H1 (cell line): ENCODE measurements around the gene C2CD4C. TPM values are rescaled to one million over a fixed set of nuclear protein-coding genes. Genes with fewer than 3 reads are reported as not detected.

Experiments used
- CTCF ChIA-PET: fragments of 300-600 bp; sonication (Branson Sonifier 250); formaldehyde crosslinking; loops from one replicate; lab custom pipeline; 2021; ENCODE audit not compliant: partially characterized antibody; lab: Charles Lee
- POLR2A ChIA-PET: fragments of 300-600 bp; sonication (Branson Sonifier 250); formaldehyde crosslinking; loops from one replicate; lab custom pipeline; 2021; ENCODE audit warnings: inconsistent platforms; ENCODE audit not compliant: partially characterized antibody; lab: Charles Lee
- DNase-seq, 2 experiments: peaks; one replicate each; pipeline versions ENCODE4 v3.0.0 to v3.0.0-alpha.2; 2010 to 2022; ENCODE audit warnings: low spot score in 2 of 2, low read depth in 1 of 2, mixed read lengths in 1 of 2
- FAIRE-seq: peaks from 2 replicates; lab custom pipeline; 2011; peaks lifted over from hg19 to GRCh38; lab: Jason Lieb, UNC
- H2AFZ ChIP-seq: 2 replicates; pipeline ENCODE4 v1.8.1; 2012; ENCODE audit warnings: low read length, inconsistent platforms
- H2AK5ac ChIP-seq: 2 replicates; pipeline ENCODE4 v1.6.1; 2013; ENCODE audit warnings: low read depth, low read length
- H2BK120ac ChIP-seq: replicated peaks from 2 replicates; pipeline ENCODE3; 2013; ENCODE audit warnings: low read depth, low read length, inconsistent platforms
- H2BK12ac ChIP-seq: 2 replicates; pipeline ENCODE4 v1.6.1; 2013; ENCODE audit warnings: low read depth, low read length
- H2BK15ac ChIP-seq: 2 replicates; pipeline ENCODE4 v1.6.1; 2013; ENCODE audit warnings: low read length
- H2BK20ac ChIP-seq: 2 replicates; pipeline ENCODE4 v1.6.1; 2013; ENCODE audit warnings: low read length
- H2BK5ac ChIP-seq: 2 replicates; pipeline ENCODE4 v1.6.1; 2013; ENCODE audit warnings: low read depth, low read length
- H3K14ac ChIP-seq: 2 replicates; pipeline ENCODE4 v1.6.1; 2013; ENCODE audit warnings: inconsistent platforms; ENCODE audit not compliant: insufficient read length
- H3K18ac ChIP-seq: 2 replicates; pipeline ENCODE4 v1.6.1; 2013; ENCODE audit warnings: low read length; ENCODE audit errors: extremely low read depth
- H3K23ac ChIP-seq: 2 replicates; pipeline ENCODE4 v1.6.1; 2013; ENCODE audit warnings: inconsistent platforms; ENCODE audit not compliant: insufficient read length
- H3K23me2 ChIP-seq: 2 replicates; pipeline ENCODE4 v1.6.1; 2013; ENCODE audit warnings: low read depth, low read length
- H3K27ac ChIP-seq: 2 replicates; pipeline ENCODE4 v1.6.1; 2011; ENCODE audit warnings: low read depth, low read length, inconsistent platforms
- H3K27me3 ChIP-seq, 4 experiments: replicated peaks in 1 of 4; 1 replicate in 1 of 4; 2 replicates in 3 of 4; pipeline versions ENCODE4 v1.6.1 to v1.8.1; 2011 to 2013; ENCODE audit warnings: low read length in 3 of 4, mild to moderate bottlenecking in 3 of 4, inconsistent platforms in 2 of 4, mixed read lengths in 2 of 4, moderate library complexity in 1 of 4; ENCODE audit not compliant: control insufficient read depth in 3 of 4, insufficient read depth in 3 of 4; ENCODE audit errors: extremely low read depth in 1 of 4
- H3K36me3 ChIP-seq, 4 experiments: 2 replicates each; pipeline versions ENCODE4 v1.6.1 to v1.8.1; 2011 to 2013; ENCODE audit warnings: mild to moderate bottlenecking in 4 of 4, low read length in 3 of 4, moderate library complexity in 2 of 4, control low read depth in 1 of 4, inconsistent platforms in 1 of 4; ENCODE audit not compliant: insufficient read depth in 4 of 4, control insufficient read depth in 2 of 4
- H3K4ac ChIP-seq: replicated peaks from 2 replicates; pipeline ENCODE3; 2013; ENCODE audit warnings: low read length, low read depth, mixed read lengths, inconsistent platforms; ENCODE audit not compliant: insufficient read length
- H3K4me1 ChIP-seq, 4 experiments: replicated peaks in 1 of 4; 1 replicate in 1 of 4; 2 replicates in 3 of 4; pipeline versions ENCODE4 v1.6.1 to v1.8.1; 2011 to 2013; ENCODE audit warnings: low read length in 3 of 4, inconsistent platforms in 2 of 4, mixed read lengths in 1 of 4; ENCODE audit not compliant: insufficient read depth in 4 of 4, control insufficient read depth in 3 of 4
- H3K4me2 ChIP-seq, 2 experiments: 2 replicates each; pipeline versions ENCODE4 v1.6.1 to v1.8.1; 2011 to 2013; ENCODE audit warnings: low read depth in 2 of 2, low read length in 2 of 2, control low read depth in 1 of 2, inconsistent platforms in 1 of 2, mild to moderate bottlenecking in 1 of 2; ENCODE audit not compliant: insufficient read depth in 1 of 2
- H3K4me3 ChIP-seq, 4 experiments: fragments of 200-600, 300-600 bp in 1 of 4; sonication (generic), shearing (Covaris generic), sonication (Bioruptor Twin) in 1 of 4; 2 replicates each; pipeline versions ENCODE4 v1.5.1 to v1.8.1; 2011 to 2016; ENCODE audit warnings: low read length in 4 of 4, low read depth in 3 of 4, control low read depth in 2 of 4, inconsistent platforms in 2 of 4, mild to moderate bottlenecking in 2 of 4, mixed read lengths in 1 of 4, moderate library complexity in 1 of 4; ENCODE audit not compliant: insufficient read depth in 2 of 4; ENCODE audit errors: extremely low read depth in 1 of 4
- H3K56ac ChIP-seq: replicated peaks from 2 replicates; pipeline ENCODE3; 2013; ENCODE audit warnings: low read depth, mild to moderate bottlenecking, mixed read lengths, low read length, inconsistent platforms; ENCODE audit not compliant: insufficient read length
- H3K79me1 ChIP-seq: 2 replicates; pipeline ENCODE4 v1.6.1; 2013; ENCODE audit warnings: low read depth, low read length, control low read depth
- H3K79me2 ChIP-seq, 2 experiments: 2 replicates each; pipeline versions ENCODE4 v1.6.1 to v1.8.1; 2012 to 2013; ENCODE audit warnings: low read length in 2 of 2, mild to moderate bottlenecking in 2 of 2, inconsistent platforms in 1 of 2; ENCODE audit not compliant: insufficient read depth in 2 of 2, control insufficient read depth in 1 of 2
- H3K9ac ChIP-seq, 4 experiments: replicated peaks in 1 of 4; 1 replicate in 1 of 4; 2 replicates in 3 of 4; pipeline versions ENCODE4 v1.6.1 to v1.8.1; 2011 to 2013; ENCODE audit warnings: low read depth in 3 of 4, low read length in 3 of 4, control low read depth in 2 of 4, mild to moderate bottlenecking in 2 of 4, moderate library complexity in 2 of 4, inconsistent platforms in 1 of 4; ENCODE audit errors: extremely low read depth in 1 of 4
- H3K9me3 ChIP-seq, 2 experiments: 2 replicates each; pipeline versions ENCODE4 v1.6.1 to v1.8.1; 2012 to 2013; ENCODE audit warnings: mild to moderate bottlenecking in 2 of 2, moderate library complexity in 2 of 2, control low read depth in 1 of 2, inconsistent platforms in 1 of 2, low read depth in 1 of 2, low read length in 1 of 2, mixed read lengths in 1 of 2; ENCODE audit not compliant: insufficient read depth in 2 of 2
- H4K20me1 ChIP-seq, 2 experiments: replicated peaks in 1 of 2; 2 replicates each; pipeline versions ENCODE3 to v1.8.1; 2011 to 2013; ENCODE audit warnings: inconsistent platforms in 2 of 2, low read length in 2 of 2, mild to moderate bottlenecking in 1 of 2; ENCODE audit not compliant: insufficient read depth in 2 of 2, control insufficient read depth in 1 of 2
- H4K5ac ChIP-seq: 2 replicates; pipeline ENCODE4 v1.6.1; 2013; ENCODE audit warnings: low read length, low read depth, mixed read lengths, inconsistent platforms; ENCODE audit not compliant: insufficient read length
- H4K8ac ChIP-seq: 2 replicates; pipeline ENCODE4 v1.8.0; 2013; ENCODE audit warnings: mild to moderate bottlenecking, moderate library complexity, low read length, inconsistent platforms; ENCODE audit not compliant: insufficient read depth; ENCODE audit errors: extremely low read depth
- H4K91ac ChIP-seq: replicated peaks from 2 replicates; pipeline ENCODE3; 2013; ENCODE audit warnings: low read length, mixed read lengths, inconsistent platforms; ENCODE audit not compliant: insufficient read length
- BRCA1 ChIP-seq: IDR thresholded peaks from 2 replicates; pipeline ENCODE4 v1.6.1; 2012; ENCODE audit warnings: low read depth, low read length, improper control_type of control experiment
- EGR1 ChIP-seq: IDR thresholded peaks from 2 replicates; pipeline ENCODE4 v1.6.1; 2011; ENCODE audit warnings: low read depth, low read length, borderline replicate concordance
- GTF2F1 ChIP-seq: IDR thresholded peaks from 2 replicates; pipeline ENCODE4 v1.6.1; 2012; ENCODE audit warnings: low read depth, low read length, improper control_type of control experiment, borderline replicate concordance
- NRF1 ChIP-seq: IDR thresholded peaks from 2 replicates; pipeline ENCODE4 v1.6.1; 2011; ENCODE audit warnings: mild to moderate bottlenecking, low read depth, low read length, improper control_type of control experiment
- WGBS, 2 experiments: shearing (Covaris generic) in 1 of 2; methylation state at CpG; one replicate each; pipeline versions ENCODE4 v1.1.6 to v1.1.7; 2013 to 2015; ENCODE audit warnings: low lambda C conversion rate in 2 of 2, mixed read lengths in 2 of 2, inconsistent platforms in 1 of 2, low coverage in 1 of 2, missing lambda C conversion rate in 1 of 2; ENCODE audit not compliant: insufficient replicate concordance in 2 of 2, insufficient coverage in 1 of 2, insufficient read length in 1 of 2; ENCODE audit errors: extremely low coverage in 1 of 2, missing lambda C conversion rate in 1 of 2; 5-methylcytosine and 5-hydroxymethylcytosine counted together
- polyA plus RNA-seq, 7 experiments: library from polyadenylated mRNA; depleted of rRNA in 3 of 7; stranded (reverse) in 5 of 7; unstranded in 2 of 7; fragments of >200 nt in 5 of 7; fragments of 200-250 nt in 2 of 7; gene quantifications; 1 replicate in 5 of 7; 2 replicates in 1 of 7; 4 replicates in 1 of 7; pipeline versions ENCODE4 v1.2.1 to v1.2.3, GENCODE V29; 2011 to 2013; ENCODE audit warnings: missing spikeins in 2 of 7, mixed read lengths in 2 of 7
- total RNA-seq: library from RNA; stranded (reverse); fragmentation: NEBNext Ultra II Directional; extraction: Animal tissue kit (Norgen Biotek cat#: 25700); gene quantifications from 2 replicates; pipeline ENCODE4 v1.2.1, GENCODE V29; 2021
- TF ChIP-seq, protein P1 (sequence below): IDR thresholded peaks from 2 replicates; pipeline ENCODE4 v1.6.1; 2012; ENCODE audit warnings: inconsistent platforms

C2CD4C gene
- total and polyA plus RNA-seq, 2 of the 8 experiments (the other 6 are each of a cell fraction or from before 2014, with no cell fraction given), result 3.8 to 6.3 TPM

GRCh38 chr19:409516-410242 lies 732 bp upstream of the C2CD4C start:
- peaks cover 0 to 19% (median 9%) of the 10 kb centered on the region in 4 experiments; a peak in 5 of 7 replicates for H3K4me1 ChIP-seq

More at GRCh38 chr19:409516-410242, 732 bp upstream of the C2CD4C start:
- Histone ChIP-seq H3K18ac (peak overlapping the region; percentile 40; the same call in 1 of the 2 replicates), H3K23me2 (no peaks in the 10 kb centered on the region; the same call in 1 of the 2 replicates), H3K14ac (no peak overlapping the region), H4K91ac (no peak overlapping the region), H3K23ac (no peak overlapping the region), H3K79me2 (no peaks in the 10 kb centered on the region), H2BK5ac (no peak overlapping the region), H2BK120ac (no peak overlapping the region), H3K9me3 (no peaks in the 10 kb centered on the region), H3K4me2 (peak overlapping the region; percentile 81 to 94), H4K20me1 (peaks cover 0 to 2% of the 10 kb centered on the region in 2 experiments), H3K79me1 (no peaks in the 10 kb centered on the region), H2BK20ac (no peak overlapping the region), H2BK12ac (no peak overlapping the region; the same call in 1 of the 2 replicates), H3K56ac (no peak overlapping the region), H2AK5ac (no peak overlapping the region; the same call in 1 of the 2 replicates), H4K8ac (peak overlapping the region; percentile 23; the same call in 1 of the 2 replicates), H3K4me3 (peak overlapping the region; percentile 52 to 85 (median 53); a peak in 7 of 8 replicates), H3K4ac (no peak overlapping the region), H2BK15ac (peak overlapping the region; percentile 90; the same call in 1 of the 2 replicates), H2AFZ (no peak overlapping the region), H3K27ac (no peak overlapping the region), H4K5ac (no peak overlapping the region), H3K9ac (no peak overlapping the region), H3K36me3 (no peaks in the 10 kb centered on the region; a peak in 1 of 8 replicates), H3K27me3 (peaks cover 0 to 14% (median 12%) of the 10 kb centered on the region in 4 experiments; a peak in 6 of 7 replicates)
- TF ChIP-seq NRF1 (no peak), GTF2F1 (no peak), BRCA1 (no peak), EGR1 (no peak)
- TF ChIP-seq, protein P1, sequence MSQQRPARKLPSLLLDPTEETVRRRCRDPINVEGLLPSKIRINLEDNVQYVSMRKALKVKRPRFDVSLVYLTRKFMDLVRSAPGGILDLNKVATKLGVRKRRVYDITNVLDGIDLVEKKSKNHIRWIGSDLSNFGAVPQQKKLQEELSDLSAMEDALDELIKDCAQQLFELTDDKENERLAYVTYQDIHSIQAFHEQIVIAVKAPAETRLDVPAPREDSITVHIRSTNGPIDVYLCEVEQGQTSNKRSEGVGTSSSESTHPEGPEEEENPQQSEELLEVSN, result no peak
- ChIA-PET CTCF (interaction anchor here (0.7 to 1.9 kb wide), 10 partner anchors 11 to 704 kb away, joined by 3 to 6 read pairs (median 4); no protein-coding TSS in a partner anchor), POLR2A (interaction anchor here (0.9 to 1.4 kb wide), 4 partner anchors 8 to 26 kb away, joined by 4 to 5 read pairs (median 4); no protein-coding TSS in a partner anchor)
- FAIRE-seq, result no peak
- peak in 1 of 2 experiments; percentile 73 for DNase-seq
- 34% methylated on average over 20 of the region's 23 CpGs; no CpG with 5 or more reads in 1 of the 2 experiments for WGBS, 2 experiments
